WTC11 (cell line): ENCODE results near the gene CLDND2. TPM values are rescaled to one million over a fixed set of nuclear protein-coding genes. Genes with fewer than 3 reads are reported as not detected.
A peak's percentile ranks its signal among the peaks of the same experiment; 100 is the strongest.

ENCODE experiments used
- ATAC-seq: fragments of 200-7000 bp; cut with Tn5 transposase; 2 replicates; pipeline ENCODE4 v1.10.0; 2021; ENCODE audit warnings: mild to moderate bottlenecking, moderate library complexity
- Bru-seq: library from RNA; stranded (reverse); fragments of 400-500 nt; gene quantifications from one replicate; lab custom pipeline; 2021; lab: Mats Ljungman, UMichigan
- CTCF ChIA-PET: fragments of 300-600 bp; sonication (Branson Sonifier 250); formaldehyde crosslinking; loops from one replicate; lab custom pipeline; 2021; ENCODE audit warnings: antibody characterized with exemption; lab: Charles Lee
- POLR2A ChIA-PET: fragments of 350-600 bp; sonication (Branson Sonifier 250); formaldehyde crosslinking; loops from one replicate; lab custom pipeline; 2021; ENCODE audit warnings: antibody characterized with exemption; lab: Charles Lee
- DNase-seq: peaks from one replicate; pipeline ENCODE4 v3.0.0; 2021; ENCODE audit warnings: low spot score
- H3K27ac Mint-ChIP-seq: 2 replicates; pipeline ENCODE4 v1.8.0; 2021; ENCODE audit warnings: mixed read lengths
- H3K27me3 Mint-ChIP-seq: 2 replicates; pipeline ENCODE4 v1.8.0; 2021; ENCODE audit warnings: low read depth, mild to moderate bottlenecking, moderate library complexity, mixed read lengths
- H3K36me3 Mint-ChIP-seq: 2 replicates; pipeline ENCODE4 v1.8.0; 2021; ENCODE audit warnings: mixed read lengths
- H3K4me1 Mint-ChIP-seq: 2 replicates; pipeline ENCODE4 v1.8.0; 2022; ENCODE audit warnings: mixed read lengths
- H3K4me3 Mint-ChIP-seq: 2 replicates; pipeline ENCODE4 v1.8.0; 2021; ENCODE audit warnings: mild to moderate bottlenecking, moderate library complexity, mixed read lengths
- H3K9me3 Mint-ChIP-seq: 2 replicates; pipeline ENCODE4 v1.8.0; 2021; ENCODE audit warnings: mixed read lengths
- AR ChIP-seq: fragments of 250-450 bp; sonication (Bioruptor Pico); IDR thresholded peaks from 2 replicates; pipeline ENCODE4 v1.9.0; 2021; ENCODE audit warnings: mild to moderate bottlenecking
- E2F4 ChIP-seq: sonication (generic); formaldehyde crosslinking; IDR thresholded peaks from 2 replicates; pipeline ENCODE4 v1.8.1; 2022; ENCODE audit warnings: low read depth, mild to moderate bottlenecking, moderate library complexity, missing genetic modification reagents, borderline replicate concordance
- FOXJ3 ChIP-seq: sonication (generic); formaldehyde crosslinking; IDR thresholded peaks from 2 replicates; pipeline ENCODE4 v1.9.0; 2021; ENCODE audit warnings: missing genetic modification reagents, mild to moderate bottlenecking, borderline replicate concordance
- FOXK1 ChIP-seq: sonication (generic); formaldehyde crosslinking; IDR thresholded peaks from 2 replicates; pipeline ENCODE4 v1.8.0; 2022; ENCODE audit warnings: mild to moderate bottlenecking, moderate library complexity, missing genetic modification reagents
- GTF2I ChIP-seq: fragments of 250-450 bp; sonication (Bioruptor Pico); conservative IDR thresholded peaks from 2 replicates; pipeline ENCODE4 v1.4.0; 2021; ENCODE audit warnings: mild to moderate bottlenecking
- JAZF1 ChIP-seq: fragments of 250-450 bp; sonication (Bioruptor Pico); IDR thresholded peaks from 2 replicates; pipeline ENCODE4 v1.9.0; 2021; ENCODE audit warnings: moderate library complexity, mild to moderate bottlenecking, inconsistent platforms
- NFYB ChIP-seq: sonication (generic); formaldehyde crosslinking; conservative IDR thresholded peaks from 2 replicates; pipeline ENCODE4 v1.8.0; 2022; ENCODE audit warnings: low read depth, missing genetic modification reagents
- RELA ChIP-seq: sonication (generic); formaldehyde crosslinking; IDR thresholded peaks from 2 replicates; pipeline ENCODE4 v1.8.1; 2022; ENCODE audit warnings: missing genetic modification reagents, mild to moderate bottlenecking, borderline replicate concordance
- RORB ChIP-seq: fragments of 250-450 bp; sonication (Bioruptor Pico); IDR thresholded peaks from 2 replicates; pipeline ENCODE4 v1.9.0; 2021; ENCODE audit warnings: mild to moderate bottlenecking
- SOX15 ChIP-seq: fragments of 250-450 bp; sonication (Bioruptor Pico); IDR thresholded peaks from 2 replicates; pipeline ENCODE4 v1.9.0; 2021; ENCODE audit warnings: mild to moderate bottlenecking
- TEAD4 ChIP-seq: sonication (generic); formaldehyde crosslinking; IDR thresholded peaks from 2 replicates; pipeline ENCODE4 v1.8.0; 2022; ENCODE audit warnings: mild to moderate bottlenecking, missing genetic modification reagents
- ZBTB21 ChIP-seq: sonication (generic); formaldehyde crosslinking; IDR thresholded peaks from 2 replicates; pipeline ENCODE4 v1.8.1; 2023; ENCODE audit warnings: mild to moderate bottlenecking, missing genetic modification reagents, borderline replicate concordance
- ZNF121 ChIP-seq: sonication (generic); formaldehyde crosslinking; IDR thresholded peaks from 2 replicates; pipeline ENCODE4 v1.8.0; 2023; ENCODE audit warnings: missing genetic modification reagents
- ZNF671 ChIP-seq: fragments of 250-450 bp; sonication (Bioruptor Pico); IDR thresholded peaks from 2 replicates; pipeline ENCODE4 v1.8.0; 2021; ENCODE audit warnings: mild to moderate bottlenecking
- long read RNA-seq, 3 experiments: library from RNA in 1 of 3; library from capped mRNA in 1 of 3; library from polyadenylated mRNA in 1 of 3; unstranded in 2 of 3; stranded (forward) in 1 of 3; transcript quantifications; one replicate each; pipeline ENCODE4 v2.0.0, GENCODE V29; 2021
- total RNA-seq: library from RNA; stranded (reverse); gene quantifications from 3 replicates; pipeline ENCODE4 v1.2.3, GENCODE V29; 2021
- TF ChIP-seq, protein P1 (sequence below): sonication (generic); formaldehyde crosslinking; IDR thresholded peaks from 2 replicates; pipeline ENCODE4 v1.8.1; 2022; ENCODE audit warnings: mild to moderate bottlenecking, missing genetic modification reagents, moderate library complexity, borderline replicate concordance
- TF ChIP-seq, protein P2 (sequence below): sonication (generic); formaldehyde crosslinking; IDR thresholded peaks from 2 replicates; pipeline ENCODE4 v1.8.0; 2023; ENCODE audit warnings: mild to moderate bottlenecking, missing genetic modification reagents
- TF ChIP-seq, protein P3 (sequence below): sonication (generic); formaldehyde crosslinking; IDR thresholded peaks from 2 replicates; pipeline ENCODE4 v1.8.0; 2023; ENCODE audit warnings: missing genetic modification reagents

The CLDND2 gene
- total RNA-seq = 1.7 to 2.1 TPM (median 1.9 TPM) in 3 replicates
- Bru-seq, nascent RNA = percentile 33 among the genes with signal in this experiment
- long read RNA-seq, experiment 1, partial matches to known transcripts = 5 of 6 reads
- long read RNA-seq, experiment 1, other reads (novel, unspliced or antisense) = 1 of 6 reads
- long read RNA-seq, experiment 2, partial matches to known transcripts = 1 of 3 reads
- long read RNA-seq, experiment 2, other reads (novel, unspliced or antisense) = 2 of 3 reads
- long read RNA-seq, experiment 3 = 0 reads

GRCh38 chr19:51368366-51369282 lies at the start of gene CLDND2:
Gene CLDND2, minus strand, starts transcription at chr19:51369003. Its CDS starts 426 bp downstream, at chr19:51368577.
- CTCF ChIA-PET = interaction anchor here (1.0 to 3.7 kb wide), 12 partner anchors 22 to 409 kb away, joined by 3 to 25 read pairs (median 5); partner anchors contain the start of genes C19orf84, KLK10 and SIGLEC10

GRCh38 chr19:51417810-51418157 lies 49.0 kb upstream of the CLDND2 start:
- TF ChIP-seq, protein P1, sequence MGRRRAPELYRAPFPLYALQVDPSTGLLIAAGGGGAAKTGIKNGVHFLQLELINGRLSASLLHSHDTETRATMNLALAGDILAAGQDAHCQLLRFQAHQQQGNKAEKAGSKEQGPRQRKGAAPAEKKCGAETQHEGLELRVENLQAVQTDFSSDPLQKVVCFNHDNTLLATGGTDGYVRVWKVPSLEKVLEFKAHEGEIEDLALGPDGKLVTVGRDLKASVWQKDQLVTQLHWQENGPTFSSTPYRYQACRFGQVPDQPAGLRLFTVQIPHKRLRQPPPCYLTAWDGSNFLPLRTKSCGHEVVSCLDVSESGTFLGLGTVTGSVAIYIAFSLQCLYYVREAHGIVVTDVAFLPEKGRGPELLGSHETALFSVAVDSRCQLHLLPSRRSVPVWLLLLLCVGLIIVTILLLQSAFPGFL (CRISPR knock-in tag) = no peak
- TF ChIP-seq GTF2I (CRISPR knock-in tag) (no peak), RORB (CRISPR knock-in tag) (no peak), ZNF671 (CRISPR knock-in tag) (no peak), TEAD4 (CRISPR knock-in tag) (no peak)
- Mint-ChIP-seq H3K9me3 (peaks cover 7% of the 10 kb centered on the region; the same call in 1 of the 2 replicates), H3K4me3 (no peak overlapping the region), H3K27ac (no peak overlapping the region), H3K36me3 (no peaks in the 10 kb centered on the region), H3K27me3 (peaks cover 35% of the 10 kb centered on the region), H3K4me1 (peaks cover 6% of the 10 kb centered on the region; the same call in 1 of the 2 replicates)
- ATAC-seq (no peak), DNase-seq (no peak)
- ChIA-PET CTCF (interaction anchor here (0.7 to 2.2 kb wide), 8 partner anchors 10 to 619 kb away, joined by 3 to 11 read pairs (median 6); no protein-coding TSS in a partner anchor), POLR2A (no interaction called here)

More at GRCh38 chr19:51368366-51369282, at the start of gene CLDND2:
- Mint-ChIP-seq H3K4me1 (peaks cover 25% of the 10 kb centered on the region), H3K36me3 (no peaks in the 10 kb centered on the region), H3K27me3 (peaks cover 25% of the 10 kb centered on the region), H3K9me3 (no peaks in the 10 kb centered on the region), H3K27ac (peak within 1 kb of the TSS; percentile 36; the same call in 1 of the 2 replicates), H3K4me3 (peak within 1 kb of the TSS; percentile 99)
- no peak for TF ChIP-seq E2F4 (CRISPR knock-in tag)
- no peak for TF ChIP-seq FOXJ3 (CRISPR knock-in tag)
- no peak for TF ChIP-seq RORB (CRISPR knock-in tag)
- no peak for TF ChIP-seq NFYB (CRISPR knock-in tag)
- no peak for ATAC-seq
- POLR2A ChIA-PET = interaction anchor here (0.9 to 1.7 kb wide), 6 partner anchors 14 to 320 kb away, joined by 4 to 13 read pairs (median 6); partner anchors contain the start of genes C19orf84 and LIM2
- DNase-seq = no peak

DNA sequence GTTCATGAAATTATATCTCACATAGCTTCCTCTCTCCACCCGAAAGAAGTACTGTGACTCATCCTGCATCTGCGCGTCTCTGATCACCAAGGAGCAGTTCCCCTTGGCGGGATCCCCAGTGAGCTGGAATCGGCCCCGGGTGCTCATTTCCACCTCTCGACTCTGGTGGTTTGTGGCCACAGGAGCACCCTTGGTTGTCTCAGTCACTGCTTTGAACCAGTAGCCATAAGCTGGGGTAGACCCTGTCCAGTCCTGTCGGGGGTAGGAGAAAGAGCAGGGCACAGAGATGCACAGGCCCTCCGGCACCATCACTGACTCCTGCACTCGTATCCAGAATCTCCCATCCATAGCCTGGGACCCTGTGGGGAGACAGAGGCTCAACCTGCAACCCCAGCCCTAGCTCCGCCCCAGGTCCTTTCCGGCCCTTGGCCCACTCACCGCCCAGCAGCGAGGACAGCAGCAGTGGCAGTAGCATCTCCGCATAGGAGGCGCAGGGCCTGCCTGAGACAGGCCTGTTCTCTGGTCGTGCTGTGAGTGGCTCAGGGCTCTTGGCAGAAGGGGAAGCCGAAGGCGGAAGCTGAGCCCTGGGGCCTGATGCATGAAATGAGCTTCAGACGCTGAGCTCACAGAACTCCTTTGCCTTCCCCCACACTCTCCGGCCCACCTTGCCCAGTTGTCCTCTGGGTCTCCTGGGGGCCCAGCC lies 48.5 kb upstream of the CLDND2 start, which contains the start of gene SIGLEC10:
TSS of gene SIGLEC10 (minus strand) at position 536 of the 703 bp plus-strand sequence. CDS start at position 475, 61 bp downstream.
- DNase-seq (peak; percentile 31), ATAC-seq (peak; percentile 36)
- H3K9me3 Mint-ChIP-seq = peaks cover 3% of the 10 kb centered on the region; the same call in 1 of the 2 replicates
- H3K4me3 Mint-ChIP-seq = no peak within 1 kb of the TSS
- CTCF ChIA-PET = interaction anchor here (0.7 to 2.2 kb wide), 10 partner anchors 10 to 619 kb away, joined by 3 to 11 read pairs (median 5); no protein-coding TSS in a partner anchor
- H3K27me3 Mint-ChIP-seq = peaks cover 29% of the 10 kb centered on the region
- peaks cover 6% of the 10 kb centered on the region; the same call in 1 of the 2 replicates for H3K4me1 Mint-ChIP-seq
- H3K36me3 Mint-ChIP-seq = no peaks in the 10 kb centered on the region; the same call in 1 of the 2 replicates
- POLR2A ChIA-PET = no interaction called here
- H3K27ac Mint-ChIP-seq = peak within 1 kb of the TSS; percentile 74; the same call in 1 of the 2 replicates
- TF ChIP-seq, protein P2, sequence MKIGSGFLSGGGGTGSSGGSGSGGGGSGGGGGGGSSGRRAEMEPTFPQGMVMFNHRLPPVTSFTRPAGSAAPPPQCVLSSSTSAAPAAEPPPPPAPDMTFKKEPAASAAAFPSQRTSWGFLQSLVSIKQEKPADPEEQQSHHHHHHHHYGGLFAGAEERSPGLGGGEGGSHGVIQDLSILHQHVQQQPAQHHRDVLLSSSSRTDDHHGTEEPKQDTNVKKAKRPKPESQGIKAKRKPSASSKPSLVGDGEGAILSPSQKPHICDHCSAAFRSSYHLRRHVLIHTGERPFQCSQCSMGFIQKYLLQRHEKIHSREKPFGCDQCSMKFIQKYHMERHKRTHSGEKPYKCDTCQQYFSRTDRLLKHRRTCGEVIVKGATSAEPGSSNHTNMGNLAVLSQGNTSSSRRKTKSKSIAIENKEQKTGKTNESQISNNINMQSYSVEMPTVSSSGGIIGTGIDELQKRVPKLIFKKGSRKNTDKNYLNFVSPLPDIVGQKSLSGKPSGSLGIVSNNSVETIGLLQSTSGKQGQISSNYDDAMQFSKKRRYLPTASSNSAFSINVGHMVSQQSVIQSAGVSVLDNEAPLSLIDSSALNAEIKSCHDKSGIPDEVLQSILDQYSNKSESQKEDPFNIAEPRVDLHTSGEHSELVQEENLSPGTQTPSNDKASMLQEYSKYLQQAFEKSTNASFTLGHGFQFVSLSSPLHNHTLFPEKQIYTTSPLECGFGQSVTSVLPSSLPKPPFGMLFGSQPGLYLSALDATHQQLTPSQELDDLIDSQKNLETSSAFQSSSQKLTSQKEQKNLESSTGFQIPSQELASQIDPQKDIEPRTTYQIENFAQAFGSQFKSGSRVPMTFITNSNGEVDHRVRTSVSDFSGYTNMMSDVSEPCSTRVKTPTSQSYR (CRISPR knock-in tag) = no peak
- TF ChIP-seq SOX15 (CRISPR knock-in tag) = no peak
- TF ChIP-seq AR (CRISPR knock-in tag) = no peak
- no peak for TF ChIP-seq ZNF121 (CRISPR knock-in tag)
- TF ChIP-seq, protein P3, sequence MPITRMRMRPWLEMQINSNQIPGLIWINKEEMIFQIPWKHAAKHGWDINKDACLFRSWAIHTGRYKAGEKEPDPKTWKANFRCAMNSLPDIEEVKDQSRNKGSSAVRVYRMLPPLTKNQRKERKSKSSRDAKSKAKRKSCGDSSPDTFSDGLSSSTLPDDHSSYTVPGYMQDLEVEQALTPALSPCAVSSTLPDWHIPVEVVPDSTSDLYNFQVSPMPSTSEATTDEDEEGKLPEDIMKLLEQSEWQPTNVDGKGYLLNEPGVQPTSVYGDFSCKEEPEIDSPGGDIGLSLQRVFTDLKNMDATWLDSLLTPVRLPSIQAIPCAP (CRISPR knock-in tag) = no peak
- no peak for TF ChIP-seq FOXK1 (CRISPR knock-in tag)
- no peak for TF ChIP-seq ZBTB21 (CRISPR knock-in tag)
- TF ChIP-seq RELA (CRISPR knock-in tag) = no peak
- no peak for TF ChIP-seq JAZF1 (CRISPR knock-in tag)
